Fibroblast of lung (primary cell): Measurements from ENCODE around the gene EHMT1. TPM values are rescaled to one million over a fixed set of nuclear protein-coding genes. Genes with fewer than 3 reads are reported as not detected.
"Not testable (repeated sequence)": the region's sequence is repeated elsewhere in the genome, so short reads cannot be mapped to it uniquely, and the experiment has no call there.

Experiments used
- DNase-seq, 2 donors: peaks; one replicate each; pipeline versions ENCODE4 v3.0.0 to v3.0.0-alpha.2; 2010; ENCODE audit warnings: low read depth in 2 of 2
- H2AFZ ChIP-seq: 2 replicates; pipeline ENCODE4 v1.5.1; 2012; ENCODE audit warnings: low read length, control low read depth, inconsistent platforms
- H3K27ac ChIP-seq: 2 replicates; pipeline ENCODE4 v1.5.1; 2011; ENCODE audit warnings: low read length, control low read depth; ENCODE audit not compliant: insufficient read depth
- H3K27me3 ChIP-seq: 2 replicates; pipeline ENCODE4 v1.5.1; 2011; ENCODE audit warnings: mild to moderate bottlenecking, low read length; ENCODE audit not compliant: control insufficient read depth, insufficient read depth
- H3K36me3 ChIP-seq: 2 replicates; pipeline ENCODE4 v1.5.1; 2011; ENCODE audit warnings: low read length; ENCODE audit not compliant: control insufficient read depth, insufficient read depth
- H3K4me1 ChIP-seq: 2 replicates; pipeline ENCODE4 v1.5.1; 2011; ENCODE audit warnings: low read length; ENCODE audit not compliant: control insufficient read depth, insufficient read depth; ENCODE audit errors: extremely low read depth
- H3K4me2 ChIP-seq: 2 replicates; pipeline ENCODE4 v1.5.1; 2011; ENCODE audit warnings: low read length, control low read depth; ENCODE audit not compliant: insufficient read depth; ENCODE audit errors: extremely low read depth
- H3K4me3 ChIP-seq, 4 experiments: fragments of 200-600 bp in 1 of 4; sonication (generic) in 1 of 4; replicated peaks in 1 of 4; 2 replicates each; pipeline ENCODE4 v1.5.1; 2011 to 2016; ENCODE audit warnings: low read length in 4 of 4, low read depth in 3 of 4, mild to moderate bottlenecking in 3 of 4, control low read depth in 2 of 4, inconsistent platforms in 1 of 4, mixed read lengths in 1 of 4; ENCODE audit not compliant: insufficient read depth in 1 of 4; ENCODE audit errors: control extremely low read depth in 1 of 4
- H3K79me2 ChIP-seq: 2 replicates; pipeline ENCODE4 v1.5.1; 2012; ENCODE audit warnings: mild to moderate bottlenecking, low read length, inconsistent platforms; ENCODE audit not compliant: control insufficient read depth, insufficient read depth
- H3K9ac ChIP-seq: 2 replicates; pipeline ENCODE4 v1.5.1; 2011; ENCODE audit warnings: mild to moderate bottlenecking, low read length, control low read depth; ENCODE audit not compliant: insufficient read depth
- H3K9me3 ChIP-seq: 2 replicates; pipeline ENCODE4 v1.5.1; 2012; ENCODE audit warnings: low read depth, low read length; ENCODE audit not compliant: control insufficient read depth, insufficient read depth
- H4K20me1 ChIP-seq: 2 replicates; pipeline ENCODE4 v1.5.1; 2011; ENCODE audit warnings: low read length; ENCODE audit not compliant: control insufficient read depth, insufficient read depth; ENCODE audit errors: extremely low read depth
- CTCF ChIP-seq, 2 donors: IDR thresholded peaks in 1 of 2; conservative IDR thresholded peaks in 1 of 2; 1 replicate in 1 of 2; 2 replicates in 1 of 2; pipeline ENCODE4 v1.5.1; 2011 to 2012; ENCODE audit warnings: low read length in 2 of 2, control low read depth in 1 of 2, inconsistent platforms in 1 of 2, low read depth in 1 of 2, mild to moderate bottlenecking in 1 of 2
- EZH2 ChIP-seq: IDR thresholded peaks from 2 replicates; pipeline ENCODE4 v1.5.1; 2012; ENCODE audit warnings: low read length, control low read depth, mild to moderate bottlenecking; ENCODE audit errors: missing control alignments
- polyA plus RNA-seq, 2 donors: library from polyadenylated mRNA; depleted of rRNA in 1 of 2; stranded (reverse) in 1 of 2; unstranded in 1 of 2; fragments of >200 nt; gene quantifications; 2 replicates each; pipeline ENCODE4 v1.2.1, GENCODE V29; 2011 to 2012; ENCODE audit warnings: missing spikeins in 1 of 2
- total RNA-seq: library from RNA; depleted of rRNA; stranded (reverse); fragments of >200 nt; gene quantifications from 2 replicates; pipeline ENCODE4 v1.2.1, GENCODE V29; 2014

Gene EHMT1
- total and polyA plus RNA-seq, 2 donors (not counting 1 experiment from before 2014, with no cell fraction given): 22.4 to 48.6 TPM

DNA sequence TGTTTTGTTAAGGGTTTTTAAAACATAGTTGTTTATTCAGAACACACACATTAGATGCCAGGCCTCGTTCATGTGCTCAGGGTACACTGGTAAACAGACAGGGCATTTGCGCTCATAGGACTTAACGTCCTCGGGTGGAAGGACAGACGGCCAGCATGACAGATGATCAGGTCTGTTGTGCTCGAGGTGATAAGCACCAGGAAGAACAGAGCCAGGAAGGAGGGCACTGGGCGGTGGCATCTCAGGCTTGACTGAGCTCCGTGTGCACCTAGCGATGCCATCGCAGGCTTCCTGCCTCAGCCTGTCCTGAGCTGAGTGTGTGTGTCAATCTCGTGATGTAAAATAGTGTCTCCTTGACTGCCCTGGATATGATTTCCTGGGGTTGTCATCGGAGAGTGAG is 96.5 kb downstream of the EHMT1 start:
- Histone ChIP-seq H3K9me3 (no peaks in the 10 kb centered on the region), H3K9ac (no peak overlapping the region), H3K4me1 (no peaks in the 10 kb centered on the region), H3K79me2 (peaks cover 10% of the 10 kb centered on the region), H3K27ac (no peak overlapping the region), H2AFZ (no peak overlapping the region), H3K27me3 (no peaks in the 10 kb centered on the region), H3K36me3 (peaks cover 8% of the 10 kb centered on the region), H3K4me3 (no peak overlapping the region), H3K4me2 (no peak overlapping the region), H4K20me1 (no peaks in the 10 kb centered on the region)
- TF ChIP-seq EZH2 (no peak), CTCF (conservative IDR thresholded peaks at IDR 0.05 in 1 of 2, IDR thresholded peaks at IDR 0.05 in 1 of 2; ENCODE audit: low read depth in 1 of 2, low read length in 2 of 2) (no peak)
- DNase-seq: no peak

DNA sequence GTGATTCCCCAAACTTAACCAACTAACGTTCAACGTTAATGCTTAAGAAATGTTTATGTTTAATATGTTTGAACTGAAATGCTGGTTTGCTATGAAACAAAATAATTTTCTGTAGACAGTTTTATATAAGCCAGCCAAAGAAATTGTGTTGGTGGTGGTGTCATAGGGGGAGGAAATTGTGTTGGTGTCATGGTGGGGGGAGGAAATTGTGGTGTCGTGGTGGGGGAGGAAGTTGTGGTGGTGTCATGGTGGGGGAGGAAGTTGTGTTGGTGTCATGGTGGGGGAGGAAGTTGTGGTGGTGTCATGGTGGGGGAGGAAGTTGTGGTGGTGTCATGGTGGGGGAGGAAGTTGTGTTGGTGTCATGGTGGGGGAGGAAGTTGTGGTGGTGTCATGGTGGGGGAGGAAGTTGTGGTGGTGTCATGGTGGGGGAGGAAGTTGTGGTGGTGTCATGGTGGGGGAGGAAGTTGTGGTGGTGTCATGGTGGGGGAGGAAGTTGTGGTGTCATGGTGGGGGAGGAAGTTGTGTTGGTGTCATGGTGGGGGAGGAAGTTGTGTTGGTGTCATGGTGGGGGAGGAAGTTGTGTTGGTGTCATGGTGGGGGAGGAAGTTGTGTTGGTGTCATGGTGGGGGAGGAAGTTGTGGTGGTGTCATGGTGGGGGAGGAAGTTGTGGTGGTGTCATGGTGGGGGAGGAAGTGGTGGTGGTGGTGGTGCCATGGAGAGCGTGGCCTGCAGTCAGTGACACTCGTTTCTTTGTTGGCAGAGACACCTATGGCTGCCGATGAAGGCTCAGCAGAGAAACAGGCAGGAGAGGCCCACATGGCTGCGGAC is 97.3 kb downstream of the EHMT1 start:
- H3K9me3 ChIP-seq, H2AFZ ChIP-seq, H3K27ac ChIP-seq, H3K4me1 ChIP-seq, H3K4me2 ChIP-seq, H3K4me3 ChIP-seq, H3K36me3 ChIP-seq, DNase-seq, H3K27me3 ChIP-seq, H4K20me1 ChIP-seq, H3K9ac ChIP-seq: not testable (repeated sequence)
- peaks cover 10% of the 10 kb centered on the region for H3K79me2 ChIP-seq

- H3K9me3 ChIP-seq: no peaks in the 10 kb centered on the region
- H4K20me1 ChIP-seq: no peaks in the 10 kb centered on the region
- H3K9ac ChIP-seq: no peak overlapping the region
- H3K79me2 ChIP-seq: peaks cover 15% of the 10 kb centered on the region
- H3K36me3 ChIP-seq: peaks cover 8% of the 10 kb centered on the region
- no peak overlapping the region for H3K27ac ChIP-seq
- H3K4me1 ChIP-seq: no peaks in the 10 kb centered on the region
- no peak overlapping the region for H3K4me2 ChIP-seq
- no peak overlapping the region for H3K4me3 ChIP-seq
- no peak for TF ChIP-seq EZH2
- no peak for TF ChIP-seq CTCF (conservative IDR thresholded peaks at IDR 0.05 in 1 of 2, IDR thresholded peaks at IDR 0.05 in 1 of 2; ENCODE audit: low read depth in 1 of 2, low read length in 2 of 2)
- DNase-seq: no peak
- no peaks in the 10 kb centered on the region for H3K27me3 ChIP-seq
- no peak overlapping the region for H2AFZ ChIP-seq
Measured at GRCh38 chr9:137716694-137717287, 98.0 kb downstream of the EHMT1 start.
